Astrocyte of the cerebellum (primary cell): ENCODE data around the gene VRTN.

Source experiments
- DNase-seq: peaks from one replicate; pipeline ENCODE4 v3.0.0-alpha.2; 2011; ENCODE audit warnings: low read depth
- H3K4me3 ChIP-seq: 2 replicates; pipeline ENCODE4 v1.5.1; 2011; ENCODE audit warnings: mild to moderate bottlenecking, low read depth, low read length, moderate library complexity
- CTCF ChIP-seq: IDR thresholded peaks from 2 replicates; pipeline ENCODE4 v1.5.1; 2012; ENCODE audit warnings: low read length, low read depth, moderate library complexity, mild to moderate bottlenecking; ENCODE audit errors: missing control alignments
- in situ Hi-C: cut with HindIII; loops from 2 replicates; pipeline ENCODE4 v1.10.0; 2017; ENCODE audit warnings: low sequenced_read_pairs

Gene VRTN

DNA sequence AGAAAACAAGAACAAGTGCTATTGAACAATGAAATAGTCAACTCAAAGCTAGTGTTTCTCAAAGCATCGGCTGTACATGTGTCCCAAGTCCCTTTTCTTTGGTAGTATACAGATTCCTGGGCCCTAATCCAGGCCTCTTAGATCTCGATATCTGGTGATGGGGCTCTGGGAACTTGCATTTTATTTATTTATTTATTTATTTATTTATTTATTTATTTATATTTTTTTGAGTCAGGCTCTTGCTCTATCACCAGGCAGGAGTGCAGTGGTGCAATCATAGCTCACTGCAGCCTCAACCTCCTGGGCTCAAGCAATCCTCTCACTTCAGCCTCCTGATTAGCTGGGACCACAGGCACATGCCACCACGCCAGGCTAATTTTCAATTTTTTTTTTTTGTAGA lies 60.6 kb downstream of the VRTN start:
- in situ Hi-C loops: no loop called here
- no peak for DNase-seq
- no peak for TF ChIP-seq CTCF
- no peak overlapping the region for H3K4me3 ChIP-seq

DNA sequence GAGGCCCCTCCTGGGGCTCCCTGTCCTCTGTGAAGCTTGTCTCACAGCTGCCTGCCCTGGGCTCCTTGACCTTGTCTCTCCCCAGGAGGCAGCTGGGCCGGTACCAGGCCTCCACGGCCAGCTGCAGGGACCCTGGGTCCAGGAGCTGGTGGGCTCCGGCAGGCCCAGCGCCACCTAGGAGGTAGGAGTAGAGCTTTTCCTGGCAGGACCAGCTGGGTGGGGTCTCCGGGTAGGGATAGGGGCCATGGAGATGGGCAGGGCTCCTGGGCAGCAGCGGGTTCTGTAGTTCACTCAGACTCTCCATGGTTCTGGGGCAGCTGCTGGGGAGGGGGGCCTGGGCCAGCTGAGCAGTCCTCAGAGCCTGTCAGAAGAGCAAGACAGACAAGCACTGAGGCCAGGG lies 61.2 kb downstream of the VRTN start:
- DNase-seq: no peak

More for the DNA sequence above, 61.2 kb downstream of the VRTN start:
- TF ChIP-seq CTCF: no peak
- in situ Hi-C loops: no loop called here
- H3K4me3 ChIP-seq: no peak overlapping the region
